Neural crest cell (in vitro differentiated cells): ENCODE data around the gene WNT8B. TPM values are rescaled to one million over a fixed set of nuclear protein-coding genes. Genes with fewer than 3 reads are reported as not detected.

Experiments
- DNase-seq: peaks from one replicate; pipeline ENCODE4 v3.0.0; 2021; ENCODE audit warnings: low read depth, mixed read lengths, low spot score
- H3K27ac Mint-ChIP-seq: one replicate; pipeline ENCODE4 v1.8.0; 2021; ENCODE audit warnings: mild to moderate bottlenecking, mixed read lengths; ENCODE audit not compliant: unreplicated experiment
- H3K27me3 Mint-ChIP-seq: 2 replicates; pipeline ENCODE4 v1.8.0; 2021; ENCODE audit warnings: low read depth, mild to moderate bottlenecking, mixed read lengths
- H3K36me3 Mint-ChIP-seq: 2 replicates; pipeline ENCODE4 v1.8.0; 2021; ENCODE audit warnings: low read depth, mild to moderate bottlenecking, mixed read lengths
- H3K4me1 Mint-ChIP-seq: 2 replicates; pipeline ENCODE4 v1.8.0; 2021; ENCODE audit warnings: mixed read lengths
- H3K4me3 Mint-ChIP-seq: one replicate; pipeline ENCODE4 v1.8.0; 2021; ENCODE audit warnings: mild to moderate bottlenecking, mixed read lengths
- H3K9me3 Mint-ChIP-seq: 2 replicates; pipeline ENCODE4 v1.8.0; 2021; ENCODE audit warnings: mixed read lengths
- CTCF ChIP-seq: fragments of 200-600 bp; sonication (generic); conservative IDR thresholded peaks from 2 replicates; pipeline ENCODE4 v1.5.0; 2021; ENCODE audit warnings: antibody characterized with exemption, mild to moderate bottlenecking
- total RNA-seq: library from RNA; stranded (reverse); gene quantifications from 2 replicates; pipeline ENCODE4 v1.2.1, GENCODE V29; 2021

Gene WNT8B
- total RNA-seq, 1 donor from 2014 or later = 4.2 TPM

- H3K9me3 Mint-ChIP-seq = no peaks in the 10 kb centered on the region
- H3K36me3 Mint-ChIP-seq = peaks cover 3% of the 10 kb centered on the region
- peaks cover 17% of the 10 kb centered on the region for H3K4me1 Mint-ChIP-seq
- peak overlapping the region; percentile 95 for H3K4me3 Mint-ChIP-seq
- peak; percentile 83 for DNase-seq
- peaks cover 7% of the 10 kb centered on the region for H3K27me3 Mint-ChIP-seq
- no peak overlapping the region for H3K27ac Mint-ChIP-seq
- TF ChIP-seq CTCF = peak; percentile 84
These were observed 56.0 kb downstream of the WNT8B start for GRCh38 chr10:100518761-100519241.

GRCh38 chr10:100519311-100520051, 56.7 kb downstream of the WNT8B start, which contains the start of gene SEC31B:
Gene SEC31B, minus strand, starts transcription at chr10:100519861. Its CDS starts 2,909 bp downstream, at chr10:100516952.
- peak; percentile 60 for DNase-seq
- peak within 1 kb of the TSS; percentile 96 for H3K27ac Mint-ChIP-seq
- TF ChIP-seq CTCF = no peak
- H3K9me3 Mint-ChIP-seq = no peaks in the 10 kb centered on the region
- peaks cover 3% of the 10 kb centered on the region for H3K36me3 Mint-ChIP-seq
- H3K27me3 Mint-ChIP-seq = peaks cover 7% of the 10 kb centered on the region
- H3K4me3 Mint-ChIP-seq = peak within 1 kb of the TSS; percentile 95
- peaks cover 17% of the 10 kb centered on the region for H3K4me1 Mint-ChIP-seq

DNA sequence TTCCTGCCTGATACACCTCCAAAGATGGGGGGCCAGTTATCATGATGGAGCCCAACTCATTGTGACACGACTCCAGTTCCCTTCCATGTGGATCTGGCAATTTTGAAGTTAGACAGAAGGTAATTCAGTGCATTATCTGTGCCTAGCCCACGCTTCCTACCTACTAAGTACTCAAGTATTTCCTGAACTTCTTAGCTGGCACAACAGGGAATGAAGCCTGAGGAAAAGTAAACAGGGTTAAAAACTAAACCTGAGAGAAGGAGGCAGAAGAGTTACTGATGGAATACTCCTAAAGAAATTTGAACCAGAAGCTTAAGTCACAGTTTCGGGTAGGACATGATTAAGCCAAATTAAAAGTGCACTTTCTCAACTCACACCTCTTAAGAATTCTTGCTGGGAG, 58.0 kb downstream of the WNT8B start:
- H3K27ac Mint-ChIP-seq = no peak overlapping the region
- TF ChIP-seq CTCF = no peak

DNA sequence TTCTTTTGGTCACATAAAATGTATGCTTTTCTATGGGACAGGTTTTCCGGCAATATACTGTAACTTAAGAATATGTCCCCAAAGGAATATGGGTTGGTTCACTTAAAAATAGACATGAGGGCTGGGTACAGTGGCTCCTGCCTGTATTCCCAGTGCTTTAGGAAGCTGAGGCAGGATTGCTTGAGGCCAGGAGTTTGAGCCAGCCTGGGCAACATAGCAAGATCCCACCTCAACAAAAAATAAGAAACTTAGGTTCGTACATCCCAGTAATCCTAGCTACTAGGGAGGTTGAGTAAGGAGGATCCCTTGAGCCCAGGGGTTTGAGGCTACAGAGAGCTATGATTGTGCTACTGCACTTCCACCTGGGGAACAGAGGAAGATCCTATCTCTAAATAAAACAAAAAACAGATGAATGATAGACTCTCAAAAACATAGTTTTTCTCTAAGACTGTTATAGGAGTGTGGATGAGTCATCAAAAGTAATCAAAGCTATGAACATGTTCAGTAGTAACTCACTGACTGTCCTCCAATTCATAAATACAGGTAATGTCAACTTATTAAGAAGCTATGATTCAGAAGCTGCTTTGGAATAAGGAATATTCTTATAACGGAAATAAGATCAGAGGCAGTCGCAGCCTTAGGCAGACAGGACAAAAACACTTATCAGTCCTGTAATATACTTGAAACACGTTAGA, 59.4 kb downstream of the WNT8B start:
- Mint-ChIP-seq H3K4me3 (peak overlapping the region; percentile 17), H3K4me1 (peaks cover 17% of the 10 kb centered on the region), H3K9me3 (no peaks in the 10 kb centered on the region), H3K27me3 (peaks cover 7% of the 10 kb centered on the region), H3K27ac (no peak overlapping the region), H3K36me3 (peaks cover 5% of the 10 kb centered on the region)
- TF ChIP-seq CTCF = no peak
- no peak for DNase-seq

More for the DNA sequence above, 58.0 kb downstream of the WNT8B start:
- peaks cover 3% of the 10 kb centered on the region for H3K36me3 Mint-ChIP-seq
- H3K27me3 Mint-ChIP-seq = peaks cover 7% of the 10 kb centered on the region
- DNase-seq = no peak
- H3K9me3 Mint-ChIP-seq = no peaks in the 10 kb centered on the region
- peaks cover 17% of the 10 kb centered on the region for H3K4me1 Mint-ChIP-seq
- peak overlapping the region; percentile 82 for H3K4me3 Mint-ChIP-seq

DNA sequence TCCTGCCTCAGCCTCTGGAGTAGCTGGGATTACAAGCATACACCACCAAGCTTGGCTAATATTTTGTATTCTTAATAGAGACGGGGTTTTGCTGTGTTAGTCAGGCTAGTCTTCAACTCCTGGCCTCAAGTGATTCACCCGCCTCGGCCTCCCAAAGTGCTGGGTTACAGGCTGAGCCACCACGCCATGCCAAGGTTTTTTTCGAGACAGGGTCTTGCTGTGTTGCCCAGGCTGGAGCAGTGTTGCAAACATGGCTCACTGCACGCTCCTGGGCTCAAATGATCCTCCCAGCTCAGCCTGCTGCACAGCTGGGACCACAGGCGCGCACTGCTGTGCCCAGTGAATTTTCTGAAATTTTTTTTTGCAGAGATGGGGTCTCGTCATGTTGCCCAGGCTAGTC, 60.1 kb downstream of the WNT8B start:
- DNase-seq = no peak
- peaks cover 17% of the 10 kb centered on the region for H3K4me1 Mint-ChIP-seq
- H3K27me3 Mint-ChIP-seq = peaks cover 7% of the 10 kb centered on the region
- no peaks in the 10 kb centered on the region for H3K9me3 Mint-ChIP-seq
- H3K4me3 Mint-ChIP-seq = no peak overlapping the region
- H3K27ac Mint-ChIP-seq = no peak overlapping the region
- no peak for TF ChIP-seq CTCF
- peaks cover 5% of the 10 kb centered on the region for H3K36me3 Mint-ChIP-seq
